ENCODE results near the gene CCDC91.

CCDC91 gene, protein sequence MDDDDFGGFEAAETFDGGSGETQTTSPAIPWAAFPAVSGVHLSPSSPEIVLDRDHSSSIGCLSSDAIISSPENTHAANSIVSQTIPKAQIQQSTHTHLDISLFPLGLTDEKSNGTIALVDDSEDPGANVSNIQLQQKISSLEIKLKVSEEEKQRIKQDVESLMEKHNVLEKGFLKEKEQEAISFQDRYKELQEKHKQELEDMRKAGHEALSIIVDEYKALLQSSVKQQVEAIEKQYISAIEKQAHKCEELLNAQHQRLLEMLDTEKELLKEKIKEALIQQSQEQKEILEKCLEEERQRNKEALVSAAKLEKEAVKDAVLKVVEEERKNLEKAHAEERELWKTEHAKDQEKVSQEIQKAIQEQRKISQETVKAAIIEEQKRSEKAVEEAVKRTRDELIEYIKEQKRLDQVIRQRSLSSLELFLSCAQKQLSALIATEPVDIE

DNA sequence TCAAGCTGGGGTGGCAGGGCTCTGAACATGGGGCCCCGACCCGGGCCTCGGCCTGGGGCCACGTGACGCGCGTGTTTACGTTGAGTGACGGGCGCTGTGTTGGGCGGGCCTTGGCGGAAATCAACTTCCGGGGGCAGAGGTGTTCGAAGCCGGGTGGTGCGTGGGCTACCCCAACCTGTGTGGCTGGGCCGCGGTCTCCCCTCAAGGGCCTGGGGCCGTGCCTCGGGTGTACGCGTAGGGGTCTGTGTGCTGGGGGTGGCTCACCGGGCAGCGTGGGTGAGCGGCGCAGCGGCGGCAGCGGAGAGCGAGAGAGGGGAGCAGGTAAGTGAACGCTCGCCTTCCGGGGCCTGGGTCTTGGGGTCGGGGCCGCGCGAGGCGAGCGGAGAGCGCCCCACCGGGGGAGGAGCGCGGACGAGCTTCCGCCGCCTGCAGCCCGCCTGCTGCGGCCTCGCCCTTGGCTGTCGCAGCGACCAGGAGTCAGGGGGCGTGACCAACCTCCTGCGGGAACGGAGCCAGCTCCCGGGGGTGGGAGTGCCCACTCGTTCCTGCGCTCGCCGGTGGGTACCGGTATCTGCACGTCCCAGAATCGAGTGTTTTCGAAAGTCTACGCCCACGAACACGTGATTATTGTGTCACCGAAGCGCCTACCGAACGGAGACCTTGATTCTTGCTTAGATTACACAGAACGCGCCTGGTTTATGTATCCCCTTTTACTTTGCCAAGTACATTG lies at the start of gene CCDC91:
TSS of gene CCDC91 (plus strand) at position 136 of the 730 bp plus-strand sequence. CDS start 66,760 bp downstream, outside the sequence.
- DNase-seq (ENCODE audit: low spot score) = peak; percentile 84

DNA sequence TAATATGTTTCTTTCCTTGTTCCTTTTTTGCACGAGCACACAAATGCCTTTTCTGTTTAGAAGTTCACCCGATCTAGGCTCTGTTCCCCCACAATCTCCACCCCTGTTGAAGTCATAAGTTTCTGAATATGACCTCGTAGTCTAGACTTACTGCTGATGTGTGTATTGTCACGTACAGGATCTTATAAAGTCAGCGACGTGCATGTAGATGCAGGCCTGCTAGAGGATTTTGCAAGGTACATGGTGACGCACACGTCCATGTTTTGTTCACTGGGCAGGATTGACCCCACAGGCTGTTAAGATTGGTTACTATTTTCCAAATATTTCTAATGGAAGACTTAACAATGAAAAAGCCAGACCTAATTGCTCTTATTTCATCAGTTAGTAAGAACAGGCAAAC lies 46.2 kb upstream of the CCDC91 start:
- no peak for DNase-seq (ENCODE audit: low spot score)

DNA sequence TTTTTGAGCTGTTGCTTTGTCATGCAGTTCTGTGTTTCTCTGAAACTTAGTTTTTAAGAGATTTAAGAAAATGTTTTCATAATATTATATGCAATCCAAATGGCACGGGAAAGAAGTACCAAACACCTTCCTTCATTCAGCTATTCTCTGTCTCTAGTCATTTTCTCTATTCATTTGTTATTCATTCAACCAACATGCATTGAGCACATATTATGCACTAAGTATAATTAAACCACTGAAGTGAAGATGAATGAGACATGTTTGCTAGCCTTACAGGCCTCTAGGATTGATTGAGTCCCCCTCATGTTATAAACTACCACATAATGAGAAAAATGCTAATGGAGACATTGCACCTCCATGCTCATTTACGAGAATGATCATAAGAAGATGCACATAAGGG lies 45.7 kb upstream of the CCDC91 start:
- DNase-seq (ENCODE audit: low spot score) = no peak

DNA sequence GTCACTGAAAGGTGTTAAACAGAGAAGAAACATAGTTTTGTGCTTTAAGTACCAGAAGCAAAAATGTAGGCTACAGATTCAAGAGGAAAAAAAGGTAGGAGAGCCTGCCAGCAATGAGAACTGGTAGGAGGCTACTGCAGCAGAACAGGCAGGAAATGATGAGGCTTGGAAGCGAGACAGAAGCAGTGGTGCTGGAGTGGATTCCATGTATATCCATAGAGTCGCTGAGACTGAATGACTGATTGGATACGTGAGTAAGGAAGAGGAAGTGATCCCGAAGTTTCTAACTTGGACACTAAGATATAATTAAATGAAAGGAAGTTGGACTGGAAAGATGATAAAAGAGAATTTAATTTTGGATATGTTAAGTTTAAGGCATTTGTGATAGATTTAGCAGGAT lies 45.0 kb upstream of the CCDC91 start:
- no peak for DNase-seq (ENCODE audit: low spot score)

DNA sequence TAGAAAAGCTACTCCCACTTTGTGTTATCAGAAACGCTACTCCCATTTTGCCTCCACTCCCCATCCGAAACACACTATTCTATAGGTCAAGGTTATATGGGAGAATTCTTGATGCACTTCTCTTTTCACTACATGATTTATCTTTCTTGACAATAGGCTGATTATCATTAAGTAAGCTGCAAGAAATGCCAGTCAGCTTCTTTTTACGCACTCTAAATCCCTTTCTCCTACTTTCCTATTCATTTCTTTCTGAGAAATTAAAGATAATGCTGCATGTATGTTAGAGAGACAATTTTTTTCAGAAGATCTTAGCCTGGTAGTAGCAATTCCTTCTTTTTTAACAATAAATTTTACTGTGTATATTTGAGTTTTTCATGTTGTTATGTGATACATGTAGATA lies 41.0 kb upstream of the CCDC91 start:
- DNase-seq (ENCODE audit: low spot score) = no peak

DNA sequence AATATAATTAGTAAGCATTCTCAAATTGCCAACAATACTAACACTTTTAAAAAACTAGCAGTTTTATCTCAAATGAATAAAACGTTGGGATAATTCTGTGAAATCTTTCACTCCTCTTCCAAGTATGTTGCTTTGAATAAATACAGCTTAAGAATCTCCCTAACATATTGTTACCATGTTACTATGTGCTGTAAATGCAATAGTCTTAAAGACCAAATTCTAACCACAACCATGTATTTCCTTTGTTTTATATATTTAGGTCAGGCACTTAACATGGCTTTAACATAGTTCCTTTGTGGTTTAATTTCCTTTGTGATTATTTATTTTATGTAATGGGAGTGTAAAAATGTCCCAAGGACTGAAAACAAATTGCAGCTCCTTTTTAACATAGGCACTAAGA lies 33.9 kb upstream of the CCDC91 start:
- DNase-seq (ENCODE audit: low spot score) = no peak

DNA sequence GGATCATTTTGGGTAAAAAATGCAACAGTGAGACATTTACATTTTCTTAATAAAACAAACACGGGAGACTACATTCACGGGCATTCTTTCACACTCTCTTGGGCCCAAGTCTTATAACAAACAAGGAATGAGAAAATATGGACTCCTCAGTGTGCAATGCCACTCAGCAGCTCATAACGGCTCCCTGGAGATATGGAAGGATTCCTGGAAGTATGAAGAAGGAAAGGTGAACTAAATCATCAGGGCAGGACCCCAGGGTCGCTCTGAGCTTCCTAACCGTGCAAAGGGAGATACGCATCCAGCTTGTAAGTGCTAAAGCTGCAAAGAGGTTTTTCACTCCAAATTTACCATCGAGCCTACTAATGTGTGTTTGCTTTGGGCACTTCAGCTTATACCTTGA lies 33.5 kb upstream of the CCDC91 start:
- DNase-seq (ENCODE audit: low spot score) = no peak

DNA sequence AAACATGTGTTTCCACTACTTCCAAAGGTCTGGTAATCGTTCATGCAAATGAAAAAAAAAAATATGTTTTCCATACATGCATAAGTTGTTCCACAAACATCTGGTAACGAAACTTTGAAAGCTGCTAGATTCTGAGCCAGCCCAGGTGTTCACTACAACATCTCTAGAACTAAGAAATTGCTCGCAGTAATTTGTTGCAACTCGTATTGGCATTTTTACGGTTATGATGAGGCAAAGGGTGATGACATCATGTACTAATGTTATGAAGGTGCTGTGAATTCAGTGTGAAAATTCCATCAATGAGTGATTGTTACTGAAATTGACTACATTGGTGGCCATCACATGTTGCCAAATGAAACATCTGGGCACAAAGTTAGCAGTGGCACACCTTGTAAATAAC lies 31.9 kb upstream of the CCDC91 start:
- no peak for DNase-seq (ENCODE audit: low spot score)

DNA sequence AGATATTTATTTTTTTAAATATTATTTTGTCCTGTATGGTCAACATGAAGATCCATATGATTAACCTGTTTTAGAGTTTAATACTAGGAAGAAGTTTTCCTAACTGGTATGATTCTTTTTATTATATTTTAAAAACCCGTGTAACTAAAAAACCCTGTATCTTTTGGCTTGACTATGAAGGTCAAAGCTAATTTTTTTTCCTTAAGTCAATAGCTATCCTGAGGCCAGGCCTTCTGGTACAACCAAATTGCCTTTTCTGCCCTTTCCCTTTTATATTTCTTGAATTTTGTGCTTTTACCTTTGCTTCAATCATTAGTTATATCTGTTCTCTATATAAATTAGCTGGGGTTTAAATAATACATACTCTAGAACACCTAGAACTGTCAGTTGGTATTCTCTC lies 30.6 kb upstream of the CCDC91 start:
- no peak for DNase-seq (ENCODE audit: low spot score)

DNA sequence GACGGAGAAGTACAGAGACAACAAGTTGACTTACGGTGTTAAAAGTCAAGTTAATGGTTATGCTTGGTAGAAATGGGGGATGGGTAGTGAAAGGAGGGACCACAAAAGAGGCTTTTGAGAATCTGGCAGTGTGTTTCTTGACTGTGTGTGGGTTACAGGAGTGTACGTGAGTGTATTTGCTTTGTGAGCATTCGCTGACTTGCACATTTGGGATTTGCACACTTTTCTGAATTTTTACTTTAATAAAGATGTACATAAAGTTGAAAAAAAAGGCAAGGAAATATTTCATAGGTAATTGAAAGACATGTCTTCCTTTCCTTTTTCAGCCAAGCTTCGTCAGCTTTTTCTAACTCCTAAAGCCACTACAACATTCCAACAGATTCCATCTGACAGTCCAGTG lies 28.6 kb upstream of the CCDC91 start:
- no peak for DNase-seq (ENCODE audit: low spot score)

DNA sequence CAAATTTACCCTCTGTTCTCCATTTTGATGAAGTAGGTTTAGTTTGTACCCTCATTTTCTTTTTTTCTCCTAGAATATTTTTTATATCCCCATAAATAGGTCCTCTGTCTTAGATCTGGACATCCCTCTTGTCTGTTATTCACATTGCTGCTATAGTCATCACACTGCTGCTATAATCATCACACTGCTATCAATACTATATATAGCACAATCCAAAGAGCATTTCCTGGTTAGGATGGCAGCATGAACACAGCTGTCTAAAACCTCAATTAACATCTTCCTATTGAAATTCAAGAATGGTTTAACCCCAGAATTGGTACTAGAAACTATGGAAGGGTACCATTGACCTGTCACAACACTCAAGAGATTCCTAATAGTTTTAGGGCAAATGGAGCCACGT lies 27.6 kb upstream of the CCDC91 start:
- no peak for DNase-seq (ENCODE audit: low spot score)

DNA sequence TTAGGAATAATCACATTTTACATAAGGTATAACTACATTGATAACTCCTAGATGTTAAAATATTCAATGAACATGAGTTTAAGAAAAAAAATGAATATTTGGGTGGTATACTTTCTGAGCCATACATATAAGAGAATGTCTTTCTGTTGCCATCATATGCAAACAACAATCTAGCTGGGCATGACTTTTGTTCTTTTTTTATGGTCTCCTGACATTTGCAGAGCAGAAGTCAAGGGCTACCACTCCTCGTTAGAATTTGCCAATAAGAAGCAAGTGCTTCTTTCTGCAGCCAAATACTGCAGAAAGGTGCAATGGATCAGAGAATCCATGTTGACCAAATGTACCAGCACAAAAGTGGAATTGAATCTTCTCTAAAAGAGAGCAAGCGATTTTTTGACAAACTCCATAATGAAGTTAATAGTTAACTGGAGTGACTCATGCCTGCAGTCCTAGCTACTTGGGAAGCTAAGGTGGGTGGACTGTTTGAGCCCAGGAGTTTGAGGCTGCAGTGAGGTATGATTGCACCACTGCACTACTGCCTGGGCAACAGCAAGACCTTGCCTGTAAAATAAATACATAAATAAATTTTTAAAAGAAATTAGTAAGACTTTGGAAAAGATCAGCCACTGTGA lies 25.5 kb upstream of the CCDC91 start:
- no peak for DNase-seq (ENCODE audit: low spot score)

DNA sequence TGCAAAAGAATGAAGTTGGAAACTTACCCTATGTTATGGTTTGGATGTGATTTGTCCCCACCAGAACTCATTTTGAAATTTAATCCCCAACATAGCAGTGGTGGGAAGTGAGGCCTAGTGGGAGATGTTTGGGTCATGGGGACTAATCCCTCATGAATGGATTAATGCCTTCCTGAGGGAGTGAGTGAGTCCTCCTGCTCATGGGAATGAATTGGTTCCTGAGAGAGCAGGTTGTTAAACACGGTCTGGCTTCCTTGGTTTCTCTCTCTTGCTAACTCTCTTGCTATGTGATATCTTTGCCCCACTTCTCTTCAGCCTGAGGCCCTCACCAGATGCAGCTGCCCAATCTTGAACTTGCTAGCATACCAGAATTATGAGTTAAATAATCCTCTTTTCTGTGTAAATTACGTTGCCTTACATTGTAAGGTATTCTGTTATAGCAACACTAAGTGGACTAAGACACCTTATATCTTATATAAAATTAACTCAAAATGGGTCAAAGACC lies 22.2 kb upstream of the CCDC91 start:
- DNase-seq (ENCODE audit: low spot score) = no peak

DNA sequence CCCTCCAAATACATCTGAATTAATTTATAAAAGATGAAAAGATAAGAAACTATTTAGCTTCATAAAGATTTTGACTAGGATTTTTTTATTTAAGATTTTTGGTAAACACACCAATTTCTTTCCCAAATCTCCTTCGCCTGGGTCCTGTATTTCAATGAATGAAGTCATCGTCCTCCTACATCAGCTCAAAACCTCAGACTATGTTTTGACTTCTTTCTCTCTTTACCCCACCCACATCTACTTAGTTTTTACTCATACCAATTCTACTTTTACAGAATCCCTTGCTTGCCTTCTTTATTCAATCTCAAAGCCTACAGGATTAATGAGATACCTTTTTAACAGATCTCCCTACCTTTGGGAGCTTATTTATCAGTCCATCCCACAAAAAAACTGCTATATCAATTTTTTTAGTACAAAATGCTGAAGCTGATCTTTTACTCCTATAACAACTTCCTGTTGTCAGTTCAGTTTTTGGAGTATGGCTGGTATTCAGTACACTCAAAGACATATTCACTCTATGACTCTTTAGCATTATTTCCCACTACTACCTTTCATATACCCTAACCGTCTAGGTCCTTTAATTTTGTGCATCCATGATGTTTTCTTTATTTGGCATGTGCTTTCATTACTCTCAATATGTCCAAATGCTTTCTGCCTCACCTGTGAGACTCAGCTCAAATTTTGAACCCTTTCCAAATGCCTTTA lies 18.7 kb upstream of the CCDC91 start:
- no peak for DNase-seq (ENCODE audit: low spot score)

DNA sequence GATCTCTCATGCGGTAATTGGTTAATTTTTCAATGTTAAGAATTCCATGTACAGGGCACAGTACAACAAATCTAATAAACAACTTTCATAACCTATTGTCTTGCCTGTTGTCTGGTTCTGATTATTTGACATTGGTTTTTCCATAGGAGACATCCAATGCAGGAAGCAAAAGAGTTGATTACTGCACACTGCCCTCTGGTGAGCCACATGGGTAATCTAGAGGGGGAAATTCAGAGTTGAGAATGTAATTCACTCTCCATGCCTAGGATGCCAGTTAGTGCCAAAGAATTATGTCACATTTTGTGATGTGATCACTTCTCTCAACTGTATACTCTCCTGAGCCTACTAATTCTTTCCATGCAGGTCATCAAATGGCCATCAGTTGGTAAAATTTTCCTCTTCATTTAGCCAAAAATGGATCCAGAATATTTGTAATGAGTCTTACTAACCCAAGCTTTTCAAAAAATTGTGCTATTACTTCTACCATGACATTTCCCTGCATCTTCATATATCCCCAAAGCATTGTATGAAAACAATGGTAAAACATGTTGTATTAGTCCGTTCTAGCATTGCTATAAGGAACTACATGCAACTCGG lies 17.7 kb upstream of the CCDC91 start:
- DNase-seq (ENCODE audit: low spot score) = peak; percentile 29

DNA sequence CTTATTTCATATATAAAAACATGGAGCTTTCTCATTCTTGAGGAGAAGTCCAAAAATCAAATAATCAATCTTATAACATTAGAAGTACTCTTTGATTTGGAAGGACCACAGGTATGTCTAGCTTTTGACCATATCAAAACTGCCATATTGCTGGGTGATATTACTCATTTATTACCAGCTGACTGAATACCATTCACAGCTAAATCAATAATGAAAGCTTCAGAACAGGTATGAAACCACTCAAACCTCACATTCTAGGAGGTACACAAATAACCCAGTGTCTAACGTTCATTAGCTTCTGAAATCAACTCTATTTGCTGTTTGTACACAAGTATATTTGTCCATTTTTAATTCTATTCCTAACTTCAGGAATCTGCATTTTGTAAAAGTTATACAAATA lies 16.8 kb upstream of the CCDC91 start:
- DNase-seq (ENCODE audit: low spot score) = no peak

DNA sequence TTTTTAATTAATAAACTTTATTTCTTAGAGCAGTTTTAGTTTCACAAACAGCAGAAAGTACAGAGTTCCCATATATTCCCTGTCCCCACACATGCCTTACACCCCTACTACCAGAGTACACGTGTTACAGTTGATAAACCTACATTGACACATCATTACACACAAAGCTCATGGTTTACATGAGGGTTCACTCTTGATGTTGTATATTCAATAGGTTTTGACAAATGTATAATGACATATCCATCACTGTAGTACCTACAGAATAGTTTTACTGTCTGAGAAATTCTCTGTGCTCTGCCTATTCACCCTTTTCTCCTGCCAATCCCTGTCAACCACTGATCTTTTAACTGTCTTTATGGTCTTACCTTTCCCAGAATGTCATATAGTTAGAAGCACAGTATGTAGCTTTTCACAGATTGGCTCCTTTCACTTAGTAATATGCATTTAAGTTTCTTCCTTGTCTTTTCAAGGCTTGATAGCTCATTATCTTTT lies 15.1 kb upstream of the CCDC91 start:
- DNase-seq (ENCODE audit: low spot score) = no peak

DNA sequence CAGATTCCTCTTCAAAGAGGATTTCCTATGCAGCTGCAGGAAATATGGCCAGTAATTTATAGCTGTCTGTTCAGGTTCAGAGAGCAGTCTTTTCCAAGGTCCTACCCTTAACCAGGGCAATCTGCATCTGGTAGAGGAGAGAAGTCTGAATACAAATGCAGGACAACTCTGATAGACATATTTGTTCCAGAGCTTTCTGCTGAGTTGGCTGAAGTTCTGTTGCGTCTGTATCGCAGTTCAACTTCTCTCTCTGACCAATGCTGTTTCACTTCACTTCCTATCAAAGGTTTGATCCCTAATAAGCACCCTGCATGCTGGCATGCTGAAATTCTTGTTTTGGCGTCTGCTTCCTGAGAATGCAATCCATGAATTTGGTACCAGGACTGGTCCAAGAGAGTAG lies 14.0 kb upstream of the CCDC91 start:
- DNase-seq (ENCODE audit: low spot score) = no peak

DNA sequence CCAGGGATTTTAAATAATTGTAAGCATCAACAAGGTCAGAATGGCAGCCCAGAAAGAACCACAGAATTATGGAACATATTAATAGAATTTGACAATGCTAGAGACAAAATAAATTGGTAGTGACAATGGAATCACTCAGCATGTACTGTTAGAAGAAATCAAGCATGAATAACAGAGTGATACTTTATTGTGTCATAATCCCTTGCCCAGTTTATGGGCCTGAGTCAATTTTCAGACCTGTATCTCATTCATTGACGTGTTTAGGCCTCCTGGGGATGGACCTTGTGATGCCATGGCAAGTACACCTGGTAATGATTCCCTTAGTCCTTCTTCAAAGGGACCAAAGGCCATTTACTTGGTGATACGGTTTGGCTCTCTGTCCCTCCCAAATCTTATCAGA lies 12.8 kb upstream of the CCDC91 start:
- DNase-seq (ENCODE audit: low spot score) = no peak

DNA sequence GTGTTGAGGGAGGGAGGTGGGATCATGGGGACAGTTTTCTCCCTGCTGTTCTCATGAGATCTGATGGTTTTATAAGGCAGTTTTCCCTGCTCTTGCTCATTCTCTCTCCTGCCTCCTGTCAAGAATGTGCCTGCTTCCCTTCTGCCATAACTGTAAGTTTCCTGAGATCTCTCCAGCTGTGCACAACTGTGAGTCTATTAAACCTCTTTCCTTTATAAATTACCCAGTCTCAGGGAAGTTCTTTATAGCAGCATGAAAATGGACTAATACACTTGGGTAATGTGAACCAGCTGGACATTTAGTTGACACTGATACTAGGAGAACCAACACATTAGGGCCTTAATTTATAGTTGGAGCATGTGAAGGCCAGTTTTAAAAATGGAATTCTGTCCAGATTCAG lies 12.4 kb upstream of the CCDC91 start:
- no peak for DNase-seq (ENCODE audit: low spot score)

DNA sequence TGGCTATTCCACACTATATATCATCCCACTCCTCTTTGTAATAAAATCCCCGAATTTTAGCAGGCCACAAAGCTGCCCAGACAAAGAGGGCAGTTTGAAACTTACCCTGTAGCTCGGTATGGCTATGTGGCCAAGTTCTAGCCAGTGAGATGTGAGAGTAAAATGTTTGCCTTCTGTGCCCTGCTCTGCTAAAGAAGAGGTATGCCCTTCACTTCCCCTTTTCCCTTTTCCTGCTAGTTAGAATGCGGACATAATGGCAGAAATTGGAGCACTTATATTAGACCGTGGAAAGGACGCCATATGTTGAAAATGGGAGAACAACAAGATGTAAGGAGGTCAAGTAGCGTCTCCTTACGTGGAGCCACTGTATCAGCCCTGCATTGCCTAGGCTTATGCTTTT lies 11.5 kb upstream of the CCDC91 start:
- DNase-seq (ENCODE audit: low spot score) = no peak

DNA sequence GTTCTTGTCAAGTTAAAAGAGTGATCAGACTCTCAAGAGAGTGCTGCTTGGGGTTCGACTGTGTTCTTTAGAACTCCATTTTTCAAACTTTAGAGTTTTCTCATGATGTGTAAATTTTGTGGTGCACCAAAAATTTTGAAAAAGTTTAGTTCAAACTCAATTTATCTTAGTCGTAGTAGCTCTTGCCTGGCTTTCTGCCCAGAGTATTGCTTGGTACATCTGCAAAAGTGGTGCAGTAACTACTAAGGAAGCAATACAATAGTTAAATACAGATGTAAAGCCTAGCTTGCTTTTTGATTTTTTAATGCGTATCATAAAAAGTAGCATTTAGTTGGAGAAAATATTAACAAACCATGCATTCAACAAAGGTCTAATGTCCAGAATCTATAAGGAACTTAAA lies 9.5 kb upstream of the CCDC91 start:
- DNase-seq (ENCODE audit: low spot score) = no peak
